ENCODE measurements around the gene ZW10.
"Not testable (repeated sequence)": the region's sequence is repeated elsewhere in the genome, so short reads cannot be mapped to it uniquely, and the experiment has no call there.

ZW10 gene

GRCh38 chr11:113773416-113774173 is at the start of gene ZW10:
TSS of gene ZW10 (minus strand) at chr11:113773692. CDS start at chr11:113773666, 26 bp downstream.
- peak; percentile 92 for DNase-seq

DNA sequence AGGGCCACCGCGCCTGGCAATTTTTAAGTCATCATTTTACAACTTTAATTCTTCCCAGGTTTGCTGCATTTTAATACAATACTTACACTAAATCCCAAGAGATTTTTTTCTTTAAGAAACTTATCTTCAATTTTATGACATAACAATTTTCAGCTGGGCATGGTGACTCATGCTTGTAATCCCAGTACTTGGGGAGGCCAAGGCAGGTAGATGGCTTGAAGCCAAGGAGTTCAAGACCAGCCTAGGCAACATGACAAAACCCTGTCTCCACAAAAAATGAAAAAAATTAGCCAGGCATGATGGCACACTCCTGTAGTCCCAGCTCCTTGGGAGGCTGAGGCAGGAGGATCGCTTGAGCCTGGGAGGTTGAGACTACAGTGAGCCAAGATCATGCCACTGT is 44.9 kb upstream of the ZW10 start:
- no peak for DNase-seq

GRCh38 chr11:113817626-113818025 is 44.1 kb upstream of the ZW10 start:
- no peak for DNase-seq

- DNase-seq = no peak
Measured at GRCh38 chr11:113817162-113817561, 43.7 kb upstream of the ZW10 start.

DNA sequence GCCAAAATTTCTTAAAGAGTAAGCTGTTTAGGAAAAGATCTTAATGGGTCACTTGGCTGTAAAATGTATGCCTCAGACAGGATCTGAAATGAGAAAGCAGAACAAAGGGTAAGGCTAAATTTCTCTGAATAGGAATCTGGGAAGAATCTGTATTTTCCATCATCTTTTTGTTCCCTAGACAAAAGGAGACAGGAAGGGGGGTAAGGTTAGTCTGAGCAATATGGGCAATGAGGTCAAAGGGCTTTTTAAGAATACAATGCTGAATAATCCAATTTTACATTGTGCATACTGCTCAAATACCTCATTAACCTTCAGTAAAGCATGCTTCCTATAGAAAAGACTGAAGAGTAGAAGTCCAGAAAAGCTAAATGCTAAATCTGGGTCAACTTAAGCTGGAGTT is 40.7 kb upstream of the ZW10 start:
- DNase-seq = no peak

- DNase-seq = no peak
Measured at GRCh38 chr11:113808931-113809330, 35.4 kb upstream of the ZW10 start.

DNA sequence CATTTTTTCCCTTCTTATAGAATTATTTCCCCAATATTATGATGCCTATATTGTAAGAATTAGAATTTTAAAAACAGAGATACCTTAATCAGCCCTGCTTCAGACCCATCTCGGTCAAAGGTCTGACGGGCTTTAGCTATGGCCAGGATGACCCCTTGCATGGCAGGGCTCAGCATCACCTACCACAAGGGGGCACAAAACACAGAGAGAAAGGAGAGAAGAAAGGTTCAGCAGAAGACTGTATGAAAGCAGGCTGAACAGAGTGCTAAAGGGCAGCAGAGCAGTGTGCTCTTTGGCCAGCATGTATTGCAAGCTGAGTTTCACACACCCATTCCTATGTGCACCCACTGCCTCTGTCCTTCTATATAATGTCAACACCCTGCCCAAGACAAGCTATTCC is 32.9 kb upstream of the ZW10 start:
- no peak for DNase-seq

- DNase-seq = no peak
Measured at GRCh38 chr11:113805640-113806039, 32.1 kb upstream of the ZW10 start.

DNA sequence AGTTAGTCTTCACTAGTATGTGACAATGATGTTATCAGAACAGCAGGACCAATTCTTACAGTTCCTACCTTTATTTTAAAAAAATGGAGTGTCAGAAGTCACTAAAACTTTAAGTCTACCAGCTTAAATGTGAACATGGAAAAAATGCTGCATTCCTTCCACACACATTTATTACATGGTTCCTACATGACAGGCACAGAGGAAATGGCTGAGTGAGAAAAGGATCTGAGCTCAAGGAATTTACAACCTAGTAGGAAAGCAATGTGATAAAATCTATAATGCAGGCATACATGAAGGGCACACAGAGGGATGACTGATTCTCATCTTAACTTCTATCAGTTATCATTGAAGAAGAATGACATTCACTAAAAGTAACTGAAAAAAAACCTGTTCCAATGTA is 29.1 kb upstream of the ZW10 start:
- no peak for DNase-seq

DNA sequence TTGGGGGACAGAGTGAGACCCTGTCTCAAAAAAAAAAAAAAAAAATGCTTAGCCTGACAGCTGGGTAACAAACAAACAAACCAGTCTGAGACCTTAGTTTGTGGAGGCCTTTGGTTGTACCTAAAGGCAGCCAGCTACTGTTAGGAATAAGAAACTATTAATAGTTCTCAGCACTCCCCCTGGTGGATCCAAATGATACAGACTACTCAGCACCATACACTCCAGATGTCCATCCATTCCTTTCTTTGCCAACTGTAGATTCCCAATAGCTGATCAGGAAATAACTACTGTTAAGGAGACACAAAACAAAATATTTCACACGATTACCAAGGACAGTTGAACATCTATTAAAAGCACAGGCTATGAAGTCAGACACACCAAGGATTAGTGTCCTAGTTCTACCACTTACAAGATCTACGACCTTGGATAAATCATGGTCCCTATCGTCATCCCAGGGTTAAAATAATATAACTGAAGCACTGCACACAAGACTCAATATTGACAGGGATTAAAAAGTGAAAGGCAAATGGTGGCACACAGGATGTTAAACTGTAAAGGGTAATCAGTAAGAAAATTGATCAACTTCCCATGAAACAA is 23.3 kb upstream of the ZW10 start:
- peak; percentile 27 for DNase-seq

DNA sequence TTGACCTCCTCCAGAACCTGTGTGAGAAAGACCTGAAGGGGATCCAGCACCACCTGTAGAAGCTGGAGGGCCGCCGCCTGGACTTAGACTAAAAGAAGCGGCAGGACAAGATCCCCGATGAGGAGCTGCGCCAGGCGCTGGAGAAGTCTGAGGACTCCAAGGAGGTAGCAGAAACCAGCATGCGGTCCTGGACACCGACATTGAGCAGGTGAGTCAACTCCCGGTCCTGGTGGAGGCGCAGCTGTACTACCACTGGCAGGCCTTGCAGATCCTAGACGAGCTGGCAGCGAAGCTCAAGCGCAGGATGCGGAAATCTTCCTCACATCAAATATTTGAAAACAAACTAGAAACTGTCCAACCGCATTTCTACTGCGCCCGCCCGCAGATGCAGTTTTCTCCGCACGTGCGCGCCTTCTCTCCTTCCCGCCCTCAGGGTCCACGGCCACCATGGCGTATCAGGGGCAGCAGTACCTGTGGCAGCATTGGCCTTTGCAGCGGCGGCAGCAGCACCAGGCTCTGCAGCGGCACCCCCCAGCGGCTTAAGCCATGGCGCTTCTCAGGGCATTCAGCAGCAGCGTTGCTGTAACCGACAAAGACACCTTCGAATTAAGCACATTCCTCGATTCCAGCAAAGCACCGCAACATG is 16.3 kb upstream of the ZW10 start:
- DNase-seq = no peak

- not testable (repeated sequence) for DNase-seq
Measured at GRCh38 chr11:113789016-113789415, 15.5 kb upstream of the ZW10 start.

- no peak for DNase-seq
Measured at GRCh38 chr11:113782134-113782533, 8.6 kb upstream of the ZW10 start.

DNA sequence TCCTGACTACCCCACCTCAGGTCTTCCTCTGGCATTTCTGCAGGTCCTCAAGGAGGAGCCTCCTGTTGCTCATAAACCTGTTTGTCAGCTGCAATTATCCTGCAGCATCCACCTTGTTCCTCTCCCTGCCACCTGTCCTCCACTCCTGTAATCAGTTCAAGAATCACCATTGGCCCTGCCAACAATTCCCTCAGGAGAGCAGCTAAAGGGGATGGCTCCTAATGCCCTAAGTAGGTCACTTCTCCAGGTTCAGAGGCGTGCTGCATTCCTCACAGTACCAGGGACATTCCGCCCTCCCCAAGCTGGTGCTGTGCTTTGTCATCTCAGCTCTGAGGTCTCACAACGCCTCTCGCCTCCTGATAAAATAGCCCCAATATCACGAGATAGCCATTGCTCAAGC is 8.2 kb upstream of the ZW10 start:
- no peak for DNase-seq

- no peak for DNase-seq
Measured at GRCh38 chr11:113779496-113779895, 6.0 kb upstream of the ZW10 start, which contains the start of gene CLDN25. TSS of gene CLDN25 (plus strand) at chr11:113779796. CDS start at chr11:113779796, 0 bp downstream.

DNA sequence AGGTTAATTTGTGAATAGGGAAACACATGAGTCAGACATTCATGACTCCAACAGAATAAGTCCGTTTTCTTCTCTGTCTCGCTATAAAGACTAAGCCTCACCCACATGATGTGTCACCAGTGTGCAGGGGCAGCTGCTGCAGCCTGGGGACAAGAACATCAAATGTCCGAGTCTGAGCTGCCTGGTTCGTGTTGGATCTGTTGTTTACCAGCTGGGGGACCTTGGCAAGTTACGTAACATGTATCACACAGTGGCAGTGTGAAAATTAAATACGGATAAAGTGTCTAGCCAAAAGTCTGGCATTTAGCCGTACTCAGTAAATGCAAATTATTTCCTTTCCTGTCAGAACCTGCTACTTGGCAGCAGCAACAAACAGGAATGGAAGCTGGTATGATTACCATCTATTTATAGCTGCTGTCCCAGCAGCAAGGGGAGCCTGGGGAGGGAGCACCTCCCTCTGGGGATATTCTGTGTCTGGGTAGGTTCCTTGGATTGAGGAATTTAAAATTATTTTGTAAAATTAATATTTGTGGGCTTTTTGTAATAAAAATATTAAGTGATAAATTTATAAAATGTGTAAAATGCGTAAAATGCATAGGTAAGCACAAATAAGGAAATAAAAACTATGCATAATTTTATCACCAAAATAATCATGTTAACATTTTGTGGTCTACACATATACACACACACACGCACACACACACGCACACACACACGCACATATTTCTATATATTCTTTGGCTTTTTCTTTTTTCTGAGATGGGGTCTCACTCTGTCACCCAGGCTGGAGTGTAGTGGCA is 4.8 kb upstream of the ZW10 start:
- DNase-seq = no peak

DNA sequence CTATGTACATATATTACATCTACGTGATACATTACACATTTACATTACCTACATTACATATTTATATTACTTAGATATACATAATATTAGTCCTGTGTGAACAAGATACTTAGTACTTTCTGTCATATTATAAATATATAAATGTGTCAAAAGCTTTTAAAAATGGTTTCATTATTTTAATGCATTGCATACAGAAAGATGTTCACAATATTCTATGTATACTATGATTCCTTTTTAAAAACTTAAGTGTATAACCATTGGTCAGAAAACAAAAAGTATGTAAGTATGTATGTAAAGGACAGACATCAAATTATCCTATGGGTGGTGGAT is 647 bp upstream of the ZW10 start:
- DNase-seq = no peak

DNA sequence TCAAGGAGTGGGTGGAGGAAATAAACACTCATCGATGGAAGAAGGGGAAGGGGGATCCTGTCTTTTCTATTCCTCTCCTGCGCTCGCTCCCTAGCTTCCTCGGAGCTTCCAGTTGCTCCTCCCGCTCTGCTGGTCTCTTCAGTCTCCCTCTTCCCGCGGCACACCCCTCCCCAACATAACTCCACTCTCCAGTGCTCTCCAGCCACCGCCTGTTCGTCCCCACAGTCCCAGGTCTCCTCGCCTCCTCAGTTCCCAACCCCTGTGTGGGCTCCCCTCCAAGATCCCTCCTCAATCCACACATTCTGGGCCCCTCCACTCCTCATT is 438 bp downstream of the ZW10 start:
- no peak for DNase-seq

DNA sequence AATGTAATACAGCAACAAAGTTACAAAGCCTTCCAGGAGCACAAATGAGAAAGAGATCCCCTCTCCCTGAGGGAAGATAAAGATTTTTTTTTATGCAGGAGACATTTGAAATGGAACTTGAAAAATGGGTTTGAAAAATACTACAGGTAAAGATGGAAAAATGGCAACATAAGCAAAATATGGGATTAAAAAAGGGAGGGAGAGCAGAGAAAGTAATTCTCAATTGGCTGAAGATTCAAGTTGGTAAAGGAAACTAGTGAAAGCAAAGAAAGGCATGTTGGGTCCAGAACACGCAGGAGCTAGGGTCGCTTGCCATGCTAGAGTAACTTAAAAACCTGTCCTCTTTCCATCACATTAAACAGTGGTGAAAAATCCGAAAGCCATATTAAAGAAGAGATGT is 1.5 kb downstream of the ZW10 start:
- no peak for DNase-seq

DNA sequence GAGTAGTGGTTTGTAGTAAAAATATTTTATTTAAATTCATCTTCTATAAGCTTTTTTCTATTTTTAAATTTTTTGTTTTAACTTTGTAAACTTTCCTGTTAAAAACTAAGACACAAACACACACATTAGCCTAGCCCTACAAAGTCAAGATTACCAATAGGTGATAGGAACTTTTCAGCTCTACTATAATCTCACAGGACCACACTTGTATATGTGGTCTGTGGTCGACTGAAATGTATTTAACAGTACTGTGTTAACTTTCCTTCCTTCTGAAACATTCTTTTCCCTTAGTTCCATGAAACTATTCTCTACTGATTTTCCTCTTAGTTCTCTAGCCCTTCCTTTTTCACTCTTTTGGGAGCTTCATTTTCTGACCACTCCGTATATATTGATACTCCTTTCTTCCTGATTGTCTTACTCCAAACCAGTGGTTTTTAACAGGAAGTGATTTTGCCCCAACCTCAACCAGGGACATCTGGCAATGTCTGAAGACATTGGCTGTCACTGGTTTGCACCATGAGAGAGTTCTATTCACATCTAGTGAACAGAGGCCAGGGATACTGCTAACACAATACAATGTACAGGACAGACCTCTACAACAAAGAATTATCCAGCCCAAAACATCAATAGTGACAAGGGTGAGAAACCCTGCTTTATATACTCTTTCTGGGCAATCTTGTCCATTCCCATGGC is 8.8 kb downstream of the ZW10 start:
- no peak for DNase-seq

DNA sequence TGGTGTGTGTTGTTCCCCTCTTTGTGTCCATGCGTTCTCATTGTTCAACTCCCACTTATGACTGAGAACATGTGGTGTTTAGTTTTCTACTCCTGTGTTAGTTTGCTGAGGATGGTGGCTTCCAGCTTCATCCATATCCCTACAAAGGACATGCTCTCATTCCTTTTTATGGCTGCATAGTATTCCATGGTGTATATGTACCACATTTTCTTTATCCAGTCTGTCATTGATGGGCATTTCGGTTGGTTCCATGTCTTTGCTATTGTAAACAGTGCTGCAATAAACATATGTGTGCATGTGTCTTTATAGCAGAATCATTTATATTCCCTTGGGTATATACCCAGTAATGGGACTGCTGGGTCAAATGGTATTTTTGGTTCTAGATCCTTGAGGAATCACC is 10.5 kb downstream of the ZW10 start:
- DNase-seq = not testable (repeated sequence)

GRCh38 chr11:113760241-113760640 is 13.3 kb downstream of the ZW10 start:
- DNase-seq = no peak

- DNase-seq = no peak
Measured at GRCh38 chr11:113752932-113753331, 20.6 kb downstream of the ZW10 start.
